ENCODE measurements around the gene WDR81. TPM values are rescaled to one million over a fixed set of nuclear protein-coding genes. Genes with fewer than 3 reads are reported as not detected.
"Not testable (repeated sequence)": the region's sequence is repeated elsewhere in the genome, so short reads cannot be mapped to it uniquely, and the experiment has no call there.

Gene WDR81
- total and polyA plus RNA-seq, 2 donors (not counting 1 experiment from before 2014, with no cell fraction given): 52.7 to 102 TPM

- H2AFZ ChIP-seq (ENCODE audit: insufficient read depth, low read depth, low read length, poor library complexity, severe bottlenecking); H3K27me3 Mint-ChIP-seq; ATAC-seq (ENCODE audit: low read depth); H3K9me3 Mint-ChIP-seq (ENCODE audit: insufficient read depth); H3K9ac ChIP-seq (ENCODE audit: low read length); POLR2A ChIA-PET; intact Hi-C loops (cut with micrococcal nuclease); H3K4me3 Mint-ChIP-seq; H3K4me2 ChIP-seq (replicated peaks; ENCODE audit: low read depth, low read length, poor library complexity, severe bottlenecking); H3K4me3 ChIP-seq (ENCODE audit: control extremely low read depth in 1 of 5, extremely low read depth in 1 of 5, insufficient read depth in 1 of 5, low read depth in 2 of 5, low read length in 4 of 5); DNase-seq; H3K27ac ChIP-seq (ENCODE audit: low read length in 2 of 2); H4K20me1 ChIP-seq (ENCODE audit: control insufficient read depth, insufficient read depth, low read length, poor library complexity, severe bottlenecking); H3K36me3 ChIP-seq (replicated peaks in 1 of 2; ENCODE audit: control extremely low read depth in 1 of 2, control insufficient read depth in 1 of 2, extremely low read depth in 1 of 2, insufficient read depth in 2 of 2, low read length in 1 of 2); H3K27ac Mint-ChIP-seq; H3K9me3 ChIP-seq (ENCODE audit: control extremely low read depth in 1 of 3, control insufficient read depth in 2 of 3, insufficient read depth in 1 of 3, low read length in 2 of 3); H3K27me3 ChIP-seq (replicated peaks in 1 of 4; ENCODE audit: control extremely low read depth in 1 of 4, control insufficient read depth in 3 of 4, insufficient read depth in 4 of 4, low read length in 3 of 4): not testable (repeated sequence)
- Histone ChIP-seq H3K79me2 (ENCODE audit: control insufficient read depth, insufficient read depth, low read length) (peaks cover 12% of the 10 kb centered on the region), H3K4me1 (ENCODE audit: control insufficient read depth in 2 of 2, insufficient read depth in 2 of 2, low read length in 2 of 2) (peaks cover 9 to 12% of the 10 kb centered on the region in 2 donors)
- no CpG with 5 or more reads among the region's 6 CpGs for WGBS (ENCODE audit: insufficient coverage)
- CTCF ChIA-PET: interaction anchor here (1.0 kb wide), 1 partner anchor 33 kb away, joined by 3 read pairs; no protein-coding TSS in a partner anchor
- peaks cover 19% of the 10 kb centered on the region for H3K4me1 Mint-ChIP-seq
Measured at GRCh38 chr17:1688405-1688804, 36.1 kb upstream of the WDR81 start.

DNA sequence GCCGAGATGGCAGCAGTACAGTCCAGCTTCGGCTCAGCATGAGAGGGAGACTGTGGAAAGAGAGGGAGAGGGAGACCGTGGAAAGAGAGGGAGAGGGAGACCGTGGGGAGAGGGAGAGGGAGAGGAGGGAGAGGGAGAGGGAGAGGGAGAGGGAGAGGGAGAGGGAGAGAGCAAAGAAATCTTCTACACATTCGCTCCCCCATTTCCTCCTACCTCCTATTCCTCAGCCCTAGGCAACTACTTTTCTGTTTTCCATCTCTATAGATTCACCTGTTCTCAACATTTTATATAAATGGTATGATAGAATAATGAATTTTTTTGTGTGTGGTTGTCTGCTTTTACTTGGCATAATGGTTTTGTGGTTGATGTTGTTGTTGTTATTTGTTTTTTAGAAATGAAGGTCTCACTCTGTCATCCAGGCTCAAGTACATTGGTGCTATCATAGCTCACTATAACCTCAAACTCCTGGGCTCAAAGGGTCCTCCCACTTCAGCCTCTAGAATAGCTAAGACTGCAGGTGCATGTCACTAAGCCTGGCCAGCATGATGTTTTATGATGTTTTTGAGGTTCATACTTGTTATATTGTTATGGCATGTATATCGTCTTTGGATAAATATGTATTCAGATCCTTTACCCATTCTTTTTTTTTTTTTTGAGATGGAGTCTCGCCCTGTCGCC is 33.8 kb upstream of the WDR81 start:
- Histone ChIP-seq H3K9ac (ENCODE audit: low read length) (no peak overlapping the region), H4K20me1 (ENCODE audit: control insufficient read depth, insufficient read depth, low read length, poor library complexity, severe bottlenecking) (no peaks in the 10 kb centered on the region), H3K79me2 (ENCODE audit: control insufficient read depth, insufficient read depth, low read length) (no peaks in the 10 kb centered on the region), H3K27ac (ENCODE audit: low read length in 2 of 2) (no peak overlapping the region), H3K36me3 (replicated peaks in 1 of 2; ENCODE audit: control extremely low read depth in 1 of 2, control insufficient read depth in 1 of 2, extremely low read depth in 1 of 2, insufficient read depth in 2 of 2, low read length in 1 of 2) (no peaks in the 10 kb centered on the region), H3K27me3 (replicated peaks in 1 of 4; ENCODE audit: control extremely low read depth in 1 of 4, control insufficient read depth in 3 of 4, insufficient read depth in 4 of 4, low read length in 3 of 4) (peaks cover 0 to 3% (median 0%) of the 10 kb centered on the region in 4 experiments), H2AFZ (ENCODE audit: insufficient read depth, low read depth, low read length, poor library complexity, severe bottlenecking) (no peak overlapping the region), H3K9me3 (ENCODE audit: control extremely low read depth in 1 of 3, control insufficient read depth in 2 of 3, insufficient read depth in 1 of 3, low read length in 2 of 3) (no peaks in the 10 kb centered on the region), H3K4me2 (replicated peaks; ENCODE audit: low read depth, low read length, poor library complexity, severe bottlenecking) (no peak overlapping the region), H3K4me1 (ENCODE audit: control insufficient read depth in 2 of 2, insufficient read depth in 2 of 2, low read length in 2 of 2) (no peaks in the 10 kb centered on the region), H3K4me3 (ENCODE audit: control extremely low read depth in 1 of 5, extremely low read depth in 1 of 5, insufficient read depth in 1 of 5, low read depth in 2 of 5, low read length in 4 of 5) (no peak overlapping the region)
- peaks cover 2% of the 10 kb centered on the region for H3K4me1 Mint-ChIP-seq
- H3K27me3 Mint-ChIP-seq: peaks cover 13% of the 10 kb centered on the region
- no peak overlapping the region for H3K4me3 Mint-ChIP-seq
- H3K27ac Mint-ChIP-seq: no peak overlapping the region
- intact Hi-C loops (cut with micrococcal nuclease): no loop called here
- ATAC-seq (ENCODE audit: low read depth): no peak
- H3K9me3 Mint-ChIP-seq (ENCODE audit: insufficient read depth): no peaks in the 10 kb centered on the region
- no peak for DNase-seq
- no CpG with 5 or more reads among the region's 8 CpGs for WGBS (ENCODE audit: insufficient coverage)
- CTCF ChIA-PET: no interaction called here
- POLR2A ChIA-PET: interaction anchor here (0.6 to 0.7 kb wide), 2 partner anchors 30 to 402 kb away, joined by 5 to 12 read pairs; no protein-coding TSS in a partner anchor
- TF ChIP-seq CTCF (IDR thresholded peaks at IDR 0.05): no peak
- no peak for TF ChIP-seq EZH2 (IDR thresholded peaks at IDR 0.05; ENCODE audit: borderline replicate concordance, insufficient read depth, low read depth, low read length, poor library complexity, severe bottlenecking)
